HepG2 (cell line): ENCODE results near the gene STPG4. TPM values are rescaled to one million over a fixed set of nuclear protein-coding genes. Genes with fewer than 3 reads are reported as not detected.
A peak's percentile ranks its signal among the peaks of the same experiment; 100 is the strongest.

Experiments used
- ATAC-seq: fragments of 200-7000 bp; cut with Tn5 transposase; 3 replicates; pipeline ENCODE4 v1.9.1; 2020; ENCODE audit warnings: mild to moderate bottlenecking, moderate library complexity
- BruUV-seq: library from RNA; stranded (reverse); fragments of 400-500 nt; replicated peaks from 2 replicates; lab custom pipeline; 2021; lab: Mats Ljungman, UMichigan
- CTCF ChIA-PET: fragments of 300-600 bp; formaldehyde crosslinking; extraction: SDS; loops from one replicate; lab custom pipeline; 2021; ENCODE audit warnings: low total read pairs, inconsistent platforms, low intra/inter-chr PET ratio; lab: Yijun Ruan, JAX
- POLR2A ChIA-PET: fragments of 350-600 bp; sonication (Branson Sonifier 250); formaldehyde crosslinking; loops from one replicate; lab custom pipeline; 2020; ENCODE audit warnings: antibody characterized with exemption, inconsistent platforms; lab: Yijun Ruan, JAX
- DNase-seq: peaks from one replicate; pipeline ENCODE4 v3.0.0-alpha.2; 2015; ENCODE audit warnings: low spot score
- FAIRE-seq: peaks from 3 replicates; lab custom pipeline; 2011; peaks lifted over from hg19 to GRCh38; lab: Jason Lieb, UNC
- H2AFZ ChIP-seq: one replicate; pipeline ENCODE4 v1.6.1; 2011; ENCODE audit warnings: low read length, inconsistent platforms
- H3K27ac ChIP-seq: fragments of 300-600 bp; 3 replicates; pipeline ENCODE4 v1.8.0; 2011; ENCODE audit warnings: mixed run types, mild to moderate bottlenecking, mixed read lengths, low read length, inconsistent platforms; ENCODE audit not compliant: insufficient read depth; ENCODE audit errors: extremely low read length
- H3K27me3 ChIP-seq, 2 experiments: fragments of 200-600 bp in 1 of 2; 2 replicates in 1 of 2; 3 replicates in 1 of 2; pipeline versions ENCODE4 v1.6.0 to v1.8.0; 2011; ENCODE audit warnings: low read length in 2 of 2, mild to moderate bottlenecking in 2 of 2, moderate library complexity in 2 of 2, inconsistent platforms in 1 of 2; ENCODE audit not compliant: insufficient read depth in 2 of 2, control insufficient read depth in 1 of 2
- H3K36me3 ChIP-seq, 2 experiments: fragments of 200-600 bp in 1 of 2; replicated peaks in 1 of 2; 2 replicates in 1 of 2; 3 replicates in 1 of 2; pipeline versions ENCODE4 v1.5.1 to v1.8.0; 2011; ENCODE audit warnings: low read length in 2 of 2, inconsistent platforms in 1 of 2; ENCODE audit not compliant: insufficient read depth in 2 of 2, control insufficient read depth in 1 of 2
- H3K4me1 ChIP-seq: 2 replicates; pipeline ENCODE4 v1.5.1; 2012; ENCODE audit warnings: low read length, inconsistent platforms; ENCODE audit not compliant: insufficient read depth
- H3K4me2 ChIP-seq: 2 replicates; pipeline ENCODE4 v1.6.0; 2011; ENCODE audit warnings: low read depth, low read length, inconsistent platforms
- H3K4me3 ChIP-seq, 3 experiments: fragments of 200-600 bp in 1 of 3; sonication (generic), shearing (Covaris generic) in 1 of 3; replicated peaks in 1 of 3; 2 replicates each; pipeline ENCODE4 v1.5.1; 2011 to 2016; ENCODE audit warnings: low read length in 3 of 3, inconsistent platforms in 2 of 3, low read depth in 2 of 3, mild to moderate bottlenecking in 2 of 3, control low read depth in 1 of 3, mixed read lengths in 1 of 3; ENCODE audit not compliant: insufficient read depth in 1 of 3
- H3K79me2 ChIP-seq: one replicate; pipeline ENCODE4 v1.6.1; 2011; ENCODE audit warnings: low read length, inconsistent platforms; ENCODE audit not compliant: insufficient read depth
- H3K9ac ChIP-seq: 2 replicates; pipeline ENCODE4 v1.6.0; 2011; ENCODE audit warnings: mild to moderate bottlenecking, low read depth, low read length, inconsistent platforms; ENCODE audit not compliant: insufficient read depth
- H3K9me3 ChIP-seq: 2 replicates; pipeline ENCODE4 v1.5.1; 2012; ENCODE audit warnings: mild to moderate bottlenecking, low read length
- H4K20me1 ChIP-seq: 2 replicates; pipeline ENCODE4 v1.6.0; 2011; ENCODE audit warnings: inconsistent platforms, mild to moderate bottlenecking, low read length, moderate library complexity; ENCODE audit not compliant: insufficient read depth
- CREM ChIP-seq, 2 experiments: sonication (generic) in 1 of 2; formaldehyde crosslinking in 1 of 2; IDR thresholded peaks; 2 replicates each; pipeline versions ENCODE4 v1.4.0 to v1.6.1; 2016 to 2020; ENCODE audit warnings: antibody characterized with exemption in 1 of 2, mild to moderate bottlenecking in 1 of 2, missing genetic modification reagents in 1 of 2
- FOXJ3 ChIP-seq: sonication (generic); formaldehyde crosslinking; IDR thresholded peaks from 2 replicates; pipeline ENCODE4 v1.4.0; 2020; ENCODE audit warnings: missing genetic modification reagents, mild to moderate bottlenecking, borderline replicate concordance
- FOXP1 ChIP-seq, 2 experiments: fragments of 450-650 bp in 1 of 2; IDR thresholded peaks; 2 replicates each; pipeline ENCODE4 v1.6.1; 2017 to 2018; ENCODE audit warnings: antibody characterized with exemption in 1 of 2
- GABPA ChIP-seq, 2 experiments: IDR thresholded peaks; 2 replicates each; pipeline ENCODE4 v1.6.1; 2011 to 2016; ENCODE audit warnings: low read depth in 2 of 2, low read length in 1 of 2, missing biosample characterization in 1 of 2, missing genetic modification characterization in 1 of 2
- GTF3A ChIP-seq: sonication (generic); formaldehyde crosslinking; conservative IDR thresholded peaks from 2 replicates; pipeline ENCODE4 v1.4.0; 2020; ENCODE audit warnings: mild to moderate bottlenecking, missing genetic modification reagents
- HNF4A ChIP-seq: sonication (generic); formaldehyde crosslinking; IDR thresholded peaks from 2 replicates; pipeline ENCODE4 v1.4.0; 2020; ENCODE audit warnings: missing genetic modification reagents
- KLF6 ChIP-seq: IDR thresholded peaks from 2 replicates; pipeline ENCODE4 v1.8.0; 2016; ENCODE audit warnings: missing biosample characterization, missing genetic modification reagents
- PAF1 ChIP-seq: IDR thresholded peaks from 2 replicates; pipeline ENCODE4 v1.6.1; 2016; ENCODE audit warnings: missing genetic modification reagents, missing compliant biosample characterization
- PAXIP1 ChIP-seq: sonication (generic); formaldehyde crosslinking; conservative IDR thresholded peaks from 2 replicates; pipeline ENCODE4 v1.4.0; 2020; ENCODE audit warnings: mild to moderate bottlenecking, missing genetic modification reagents, moderate library complexity
- POLR2AphosphoS5 ChIP-seq: IDR thresholded peaks from 2 replicates; pipeline ENCODE4 v1.6.1; 2012; ENCODE audit warnings: low read depth, low read length
- RCOR2 ChIP-seq: IDR thresholded peaks from 2 replicates; pipeline ENCODE4 v1.6.1; 2016; ENCODE audit warnings: missing biosample characterization, missing genetic modification reagents
- STAG1 ChIP-seq: sonication (generic); formaldehyde crosslinking; IDR thresholded peaks from 2 replicates; pipeline ENCODE4 v1.4.0; 2020; ENCODE audit warnings: missing genetic modification reagents
- TEAD3 ChIP-seq: optimal IDR thresholded peaks from 2 replicates; pipeline ENCODE3; 2016; ENCODE audit warnings: borderline replicate concordance
- ZNF547 ChIP-seq: sonication (generic); formaldehyde crosslinking; IDR thresholded peaks from 2 replicates; pipeline ENCODE4 v1.5.1; 2020; ENCODE audit warnings: mild to moderate bottlenecking, missing genetic modification reagents
- WGBS: methylation state at CpG from one replicate; pipeline ENCODE4 v1.1.6; 2017; ENCODE audit warnings: low lambda C conversion rate; 5-methylcytosine and 5-hydroxymethylcytosine counted together
- in situ Hi-C: cut with HindIII; loops from 2 replicates; pipeline ENCODE4 v1.10.0; 2017; ENCODE audit warnings: low pct_unique_long_range_greater_than_20kb; ENCODE audit not compliant: extremely low pct_ligation_motif_present
- intact Hi-C: fragments of 100-400 bp; cut with micrococcal nuclease; formaldehyde crosslinking; loops from one replicate; pipeline ENCODE4 v1.10.0; 2022; ENCODE audit not compliant: unreplicated experiment
- polyA plus RNA-seq, 8 experiments: library from polyadenylated mRNA; depleted of rRNA in 3 of 8; stranded (reverse) in 7 of 8; unstranded in 1 of 8; fragments of >200 nt; fragmentation: Illumina TruSeq in 4 of 8; extraction: Trizol in 4 of 8; gene quantifications; 2 replicates each; pipeline versions ENCODE4 v1.2.1 to v1.2.3, GENCODE V29; 2011 to 2016; ENCODE audit warnings: low read depth in 4 of 8, missing spikeins in 1 of 8, mixed read lengths in 1 of 8; ENCODE audit not compliant: insufficient read depth in 1 of 8
- total RNA-seq, 5 experiments: library from RNA; depleted of rRNA; stranded (reverse); fragments of >200 nt; fragmentation: Illumina TruSeq; extraction: Trizol; gene quantifications; 2 replicates each; pipeline ENCODE4 v1.2.3, GENCODE V29; 2016; ENCODE audit warnings: low read depth in 1 of 5
- TF ChIP-seq, protein P1 (sequence below): IDR thresholded peaks from 2 replicates; pipeline ENCODE4 v1.6.1; 2016

The STPG4 gene
- total and polyA plus RNA-seq, 2 of the 13 experiments (the other 11 are each of a cell fraction or from before 2014, with no cell fraction given), result 0.11 to 0.15 TPM

DNA sequence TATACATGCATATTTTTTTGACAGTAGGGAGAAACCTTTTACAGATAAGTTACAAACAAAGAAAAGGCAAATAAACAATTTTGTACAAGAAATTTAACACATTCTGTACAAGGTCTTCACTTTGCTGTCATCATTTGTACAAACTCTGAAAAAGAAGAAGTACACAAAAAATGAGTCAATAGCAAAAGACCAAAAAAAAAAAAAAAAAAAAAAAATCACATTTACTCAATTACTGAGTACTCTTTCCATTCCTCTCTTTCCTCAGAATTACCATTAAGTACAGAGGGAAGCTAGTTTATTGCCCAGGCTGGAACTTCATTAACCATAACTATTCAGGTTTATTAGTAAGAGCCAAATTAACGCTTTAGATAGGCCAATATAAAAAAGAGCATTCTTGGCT lies 5.6 kb upstream of the STPG4 start:
- H3K27ac ChIP-seq, result peak overlapping the region; percentile 43
- CTCF ChIA-PET, result no interaction called here
- no peak for FAIRE-seq
- H3K79me2 ChIP-seq, result peaks cover 35% of the 10 kb centered on the region
- DNase-seq, result no peak
- H3K27me3 ChIP-seq, result no peaks in the 10 kb centered on the region
- H3K4me1 ChIP-seq, result peaks cover 63% of the 10 kb centered on the region
- no peaks in the 10 kb centered on the region for H3K9me3 ChIP-seq
- POLR2A ChIA-PET, result interaction anchor here (0.6 to 0.7 kb wide), 2 partner anchors 9 to 149 kb away, joined by 3 to 4 read pairs; no protein-coding TSS in a partner anchor
- no peak for ATAC-seq
- peak overlapping the region; percentile 13 for H3K4me2 ChIP-seq
- 96% methylated on average over 1 of the region's 1 CpG for WGBS
- peaks cover 14 to 63% of the 10 kb centered on the region in 2 experiments for H3K36me3 ChIP-seq
- no peak overlapping the region; a peak in 1 of 6 replicates for H3K4me3 ChIP-seq
- peaks cover 41% of the 10 kb centered on the region for H4K20me1 ChIP-seq
- in situ Hi-C loops (no loop called here), intact Hi-C loops (loop anchor here (5.0 kb wide), 1 partner anchor 33 kb away; no protein-coding TSS in a partner anchor)
- no peak overlapping the region for H2AFZ ChIP-seq
- BruUV-seq, result no TSS peak
- TF ChIP-seq PAF1 (CRISPR knock-in tag) (no peak), POLR2AphosphoS5 (peak; percentile 10; the same call in 1 of the 2 replicates)
- H3K9ac ChIP-seq, result no peak overlapping the region

- peaks cover 31% of the 10 kb centered on the region for H3K79me2 ChIP-seq
- ChIA-PET CTCF (no interaction called here), POLR2A (interaction anchor here (0.6 kb wide), 1 partner anchor 9 kb away, joined by 3 read pairs; no protein-coding TSS in a partner anchor)
- TSS peak; percentile 53 for BruUV-seq
- peaks cover 58% of the 10 kb centered on the region for H3K4me1 ChIP-seq
- H4K20me1 ChIP-seq, result peaks cover 37% of the 10 kb centered on the region
- no peak overlapping the region for H3K4me3 ChIP-seq
- WGBS, result 23% methylated on average over 3 of the region's 3 CpGs
- no peak overlapping the region for H3K9ac ChIP-seq
- no peaks in the 10 kb centered on the region for H3K27me3 ChIP-seq
- intact Hi-C loops, result loop anchor here (5.0 kb wide), 1 partner anchor 33 kb away; no protein-coding TSS in a partner anchor
- H3K4me2 ChIP-seq, result peak overlapping the region; percentile 13
- DNase-seq (peak; percentile 69), FAIRE-seq (no peak), ATAC-seq (peak; percentile 49)
- peaks cover 14 to 59% of the 10 kb centered on the region in 2 experiments for H3K36me3 ChIP-seq
- H2AFZ ChIP-seq, result no peak overlapping the region
- in situ Hi-C loops, result no loop called here
- H3K27ac ChIP-seq, result peak overlapping the region; percentile 43
- no peaks in the 10 kb centered on the region for H3K9me3 ChIP-seq
- TF ChIP-seq STAG1 (0 out of 2 replicates have a peak, but pooled peaks have one; percentile 2), GTF3A (CRISPR knock-in tag) (no peak), CREM (IDR thresholded peaks at IDR 0.05) (peak; percentile 48), CREM (CRISPR knock-in tag; IDR thresholded peaks at IDR 0.05) (no peak), GABPA (IDR thresholded peaks at IDR 0.05; ENCODE audit: low read depth, low read length) (no peak), GABPA (CRISPR knock-in tag; IDR thresholded peaks at IDR 0.05; ENCODE audit: low read depth) (peak; percentile 11; the same call in 1 of the 2 replicates), RCOR2 (0 out of 2 replicates have a peak, but pooled peaks have one; percentile 45), TEAD3 (no peak), HNF4A (peak; percentile 90), ZNF547 (CRISPR knock-in tag) (no peak), PAXIP1 (CRISPR knock-in tag) (peak; percentile 89), KLF6 (CRISPR knock-in tag) (0 out of 2 replicates have a peak, but pooled peaks have one; percentile 42), FOXJ3 (peak; percentile 34; the same call in 1 of the 2 replicates), FOXP1 (IDR thresholded peaks at IDR 0.05) (peak; percentile 68; the same call in 1 of the 2 replicates), FOXP1 (CRISPR knock-in tag; IDR thresholded peaks at IDR 0.05) (peak; percentile 97)
- TF ChIP-seq, protein P1, sequence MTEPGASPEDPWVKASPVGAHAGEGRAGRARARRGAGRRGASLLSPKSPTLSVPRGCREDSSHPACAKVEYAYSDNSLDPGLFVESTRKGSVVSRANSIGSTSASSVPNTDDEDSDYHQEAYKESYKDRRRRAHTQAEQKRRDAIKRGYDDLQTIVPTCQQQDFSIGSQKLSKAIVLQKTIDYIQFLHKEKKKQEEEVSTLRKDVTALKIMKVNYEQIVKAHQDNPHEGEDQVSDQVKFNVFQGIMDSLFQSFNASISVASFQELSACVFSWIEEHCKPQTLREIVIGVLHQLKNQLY, result no peak
These were observed 5.1 kb upstream of the STPG4 start for GRCh38 chr2:47160211-47160610.
